A673 (cell line): ENCODE measurements around the gene PINLYP.
A peak's percentile ranks its signal among the peaks of the same experiment; 100 is the strongest.

Source experiments
- EZH2 ChIP-seq: fragments of 200-600 bp; sonication (generic); IDR thresholded peaks from 2 replicates; pipeline ENCODE4 v1.6.1; 2017; ENCODE audit warnings: borderline replicate concordance, low read depth, mild to moderate bottlenecking, mixed read lengths, antibody characterized with exemption, low read length; ENCODE audit not compliant: poor library complexity, severe bottlenecking
- TF ChIP-seq, protein P1 (sequence below): fragments of 300-800, 200-600 bp; sonication (generic); conservative IDR thresholded peaks from 2 replicates; pipeline ENCODE4 v1.5.1; 2017; ENCODE audit warnings: low read depth, mild to moderate bottlenecking, antibody characterized with exemption, low read length, moderate library complexity, mixed read lengths

DNA sequence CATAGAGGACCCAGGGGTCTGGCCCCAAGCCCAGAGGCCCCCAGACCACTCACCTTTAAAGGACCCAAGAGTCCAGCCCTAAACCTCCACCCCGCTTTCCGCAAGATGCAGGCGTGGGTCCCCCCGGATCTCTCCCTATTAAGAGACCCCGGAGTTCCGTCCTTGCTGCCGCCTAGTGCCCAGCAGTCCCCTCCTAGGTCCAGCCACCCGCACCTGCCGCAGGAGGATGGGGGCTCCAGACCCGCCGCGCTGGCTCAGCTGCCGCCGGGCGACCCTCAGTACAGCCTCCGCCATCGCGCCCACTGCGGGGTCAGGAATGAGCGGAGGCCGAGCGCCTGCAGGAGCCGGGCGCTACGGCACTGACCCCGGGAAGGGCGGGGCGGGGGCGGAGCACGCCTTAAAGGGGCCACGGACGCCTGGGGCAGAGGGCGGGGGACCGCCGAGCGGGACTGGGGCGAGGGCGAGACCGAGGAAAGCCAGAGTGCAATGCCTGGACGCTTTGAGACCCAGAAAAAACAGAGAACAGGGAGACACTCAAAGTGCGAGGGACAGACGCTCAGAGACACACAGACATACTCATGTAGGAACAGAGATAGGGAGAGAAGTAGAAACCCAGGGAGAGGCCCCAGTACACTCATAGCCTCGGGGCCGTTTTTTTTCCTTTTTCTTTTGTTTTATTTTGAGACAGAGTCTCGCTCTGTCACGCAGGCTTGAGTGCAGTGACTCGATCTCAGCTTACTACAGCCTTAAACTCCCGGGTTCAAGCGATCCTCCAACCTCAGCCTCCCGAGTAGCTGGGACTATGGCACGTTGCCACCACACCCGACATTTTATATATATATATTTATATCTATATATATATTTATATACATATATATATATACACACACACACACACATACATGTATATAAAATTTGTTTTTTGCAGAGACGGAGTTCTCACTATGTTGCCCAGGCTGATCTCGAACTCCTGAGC, 48.4 kb upstream of the PINLYP start, which contains the start of gene ETHE1:
- no peak for TF ChIP-seq EZH2
- TF ChIP-seq, protein P1, sequence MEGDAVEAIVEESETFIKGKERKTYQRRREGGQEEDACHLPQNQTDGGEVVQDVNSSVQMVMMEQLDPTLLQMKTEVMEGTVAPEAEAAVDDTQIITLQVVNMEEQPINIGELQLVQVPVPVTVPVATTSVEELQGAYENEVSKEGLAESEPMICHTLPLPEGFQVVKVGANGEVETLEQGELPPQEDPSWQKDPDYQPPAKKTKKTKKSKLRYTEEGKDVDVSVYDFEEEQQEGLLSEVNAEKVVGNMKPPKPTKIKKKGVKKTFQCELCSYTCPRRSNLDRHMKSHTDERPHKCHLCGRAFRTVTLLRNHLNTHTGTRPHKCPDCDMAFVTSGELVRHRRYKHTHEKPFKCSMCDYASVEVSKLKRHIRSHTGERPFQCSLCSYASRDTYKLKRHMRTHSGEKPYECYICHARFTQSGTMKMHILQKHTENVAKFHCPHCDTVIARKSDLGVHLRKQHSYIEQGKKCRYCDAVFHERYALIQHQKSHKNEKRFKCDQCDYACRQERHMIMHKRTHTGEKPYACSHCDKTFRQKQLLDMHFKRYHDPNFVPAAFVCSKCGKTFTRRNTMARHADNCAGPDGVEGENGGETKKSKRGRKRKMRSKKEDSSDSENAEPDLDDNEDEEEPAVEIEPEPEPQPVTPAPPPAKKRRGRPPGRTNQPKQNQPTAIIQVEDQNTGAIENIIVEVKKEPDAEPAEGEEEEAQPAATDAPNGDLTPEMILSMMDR, result 0 out of 2 replicates have a peak, but pooled peaks have one; percentile 14
